H9 (cell line): ENCODE data around the gene GPR25. TPM values are rescaled to one million over a fixed set of nuclear protein-coding genes. Genes with fewer than 3 reads are reported as not detected.

Experiments used
- DNase-seq: peaks from one replicate; pipeline ENCODE4 v3.0.0-alpha.2; 2017
- H2AFZ ChIP-seq: one replicate; pipeline ENCODE4 v1.6.1; 2013; ENCODE audit warnings: mild to moderate bottlenecking, low read length, control low read depth, moderate library complexity
- H2AK5ac ChIP-seq: 2 replicates; pipeline ENCODE4 v1.6.1; 2013; ENCODE audit warnings: low read length, control low read depth, mixed read lengths; ENCODE audit not compliant: insufficient read length
- H2BK120ac ChIP-seq: one replicate; pipeline ENCODE4 v1.6.1; 2013; ENCODE audit warnings: low read depth, mild to moderate bottlenecking, low read length, control low read depth, inconsistent platforms; ENCODE audit not compliant: poor library complexity, severe bottlenecking
- H2BK12ac ChIP-seq: 2 replicates; pipeline ENCODE4 v1.6.1; 2013; ENCODE audit warnings: low read length, control low read depth, mixed read lengths, low read depth; ENCODE audit not compliant: insufficient read length
- H2BK15ac ChIP-seq: 2 replicates; pipeline ENCODE4 v1.6.1; 2013; ENCODE audit warnings: low read depth, low read length, control low read depth
- H2BK20ac ChIP-seq: one replicate; pipeline ENCODE4 v1.6.1; 2013; ENCODE audit warnings: low read depth, mild to moderate bottlenecking, low read length, control low read depth, inconsistent platforms; ENCODE audit not compliant: poor library complexity, severe bottlenecking
- H2BK5ac ChIP-seq: 2 replicates; pipeline ENCODE4 v1.6.1; 2013; ENCODE audit warnings: low read length, control low read depth, mixed read lengths; ENCODE audit not compliant: insufficient read length
- H3K14ac ChIP-seq: 2 replicates; pipeline ENCODE4 v1.6.1; 2013; ENCODE audit warnings: low read length, control low read depth; ENCODE audit not compliant: insufficient read depth
- H3K18ac ChIP-seq: 2 replicates; pipeline ENCODE4 v1.6.1; 2013; ENCODE audit warnings: low read depth, mild to moderate bottlenecking, mixed read lengths, low read length, control low read depth; ENCODE audit not compliant: insufficient read length
- H3K23ac ChIP-seq: 2 replicates; pipeline ENCODE4 v1.6.1; 2013; ENCODE audit warnings: low read length, control low read depth, mixed read lengths, low read depth; ENCODE audit not compliant: insufficient read length
- H3K23me2 ChIP-seq: 2 replicates; pipeline ENCODE4 v1.6.1; 2013; ENCODE audit warnings: low read depth, mild to moderate bottlenecking, mixed read lengths, low read length, control low read depth; ENCODE audit not compliant: insufficient read length, poor library complexity, severe bottlenecking
- H3K27ac ChIP-seq: 2 replicates; pipeline ENCODE4 v1.5.1; 2013; ENCODE audit warnings: low read length, control low read depth, mixed read lengths, low read depth; ENCODE audit not compliant: insufficient read length
- H3K27me3 ChIP-seq: 2 replicates; pipeline ENCODE4 v1.6.1; 2013; ENCODE audit warnings: low read length, control low read depth, inconsistent platforms; ENCODE audit not compliant: insufficient read depth
- H3K4ac ChIP-seq: 2 replicates; pipeline ENCODE4 v1.6.1; 2013; ENCODE audit warnings: low read depth, mild to moderate bottlenecking, control low read depth, inconsistent platforms, low read length, moderate library complexity
- H3K4me1 ChIP-seq: 2 replicates; pipeline ENCODE4 v1.6.1; 2013; ENCODE audit warnings: low read length, control low read depth, inconsistent platforms; ENCODE audit not compliant: insufficient read depth
- H3K4me2 ChIP-seq: 2 replicates; pipeline ENCODE4 v1.6.1; 2013; ENCODE audit warnings: low read length, control low read depth, mixed read lengths; ENCODE audit not compliant: insufficient read length, insufficient read depth
- H3K56ac ChIP-seq: 2 replicates; pipeline ENCODE4 v1.6.1; 2013; ENCODE audit warnings: low read depth, mild to moderate bottlenecking, mixed read lengths, low read length, control low read depth; ENCODE audit not compliant: insufficient read length
- H3K79me1 ChIP-seq: 2 replicates; pipeline ENCODE4 v1.6.1; 2013; ENCODE audit warnings: low read depth, mild to moderate bottlenecking, moderate library complexity, low read length, control low read depth, inconsistent platforms; ENCODE audit not compliant: insufficient read depth, poor library complexity, severe bottlenecking
- H3K79me2 ChIP-seq: 2 replicates; pipeline ENCODE4 v1.6.1; 2013; ENCODE audit warnings: low read length, control low read depth, inconsistent platforms; ENCODE audit not compliant: insufficient read depth
- H3K9ac ChIP-seq: 2 replicates; pipeline ENCODE4 v1.6.1; 2013; ENCODE audit warnings: low read length, control low read depth, mixed read lengths; ENCODE audit not compliant: insufficient read length; ENCODE audit errors: extremely low read depth
- H3K9me3 ChIP-seq: one replicate; pipeline ENCODE4 v1.6.1; 2013; ENCODE audit warnings: low read depth, low read length, inconsistent platforms; ENCODE audit not compliant: control insufficient read depth
- H3T11ph ChIP-seq: one replicate; pipeline ENCODE4 v1.6.1; 2013; ENCODE audit warnings: mild to moderate bottlenecking, low read length, control low read depth, inconsistent platforms
- H4K20me1 ChIP-seq: one replicate; pipeline ENCODE4 v1.6.1; 2013; ENCODE audit not compliant: control insufficient read depth, insufficient read length, insufficient read depth
- H4K5ac ChIP-seq: 2 replicates; pipeline ENCODE4 v1.6.1; 2013; ENCODE audit warnings: low read depth, mild to moderate bottlenecking, mixed read lengths, low read length, control low read depth; ENCODE audit not compliant: insufficient read length
- H4K8ac ChIP-seq: replicated peaks from 2 replicates; pipeline ENCODE4 v1.6.1; 2013; ENCODE audit warnings: low read length, control low read depth, mixed read lengths, low read depth; ENCODE audit not compliant: insufficient read length
- H4K91ac ChIP-seq: 2 replicates; pipeline ENCODE4 v1.6.1; 2013; ENCODE audit warnings: low read depth, mild to moderate bottlenecking, moderate library complexity, mixed read lengths, low read length, control low read depth; ENCODE audit not compliant: insufficient read length
- H3K27ac Mint-ChIP-seq, 3 experiments: 2 replicates in 2 of 3; 3 replicates in 1 of 3; pipeline ENCODE4 v1.8.0; 2020 to 2021; ENCODE audit warnings: mixed read lengths in 3 of 3, mild to moderate bottlenecking in 1 of 3, moderate library complexity in 1 of 3
- H3K27me3 Mint-ChIP-seq: 2 replicates; pipeline ENCODE4 v1.8.0; 2021; ENCODE audit warnings: low read depth, mild to moderate bottlenecking, moderate library complexity, mixed read lengths
- H3K36me3 Mint-ChIP-seq, 3 experiments: 2 replicates in 2 of 3; 3 replicates in 1 of 3; pipeline ENCODE4 v1.8.0; 2020 to 2021; ENCODE audit warnings: low read depth in 3 of 3, mixed read lengths in 3 of 3; ENCODE audit not compliant: insufficient read depth in 1 of 3
- H3K4me1 Mint-ChIP-seq, 2 experiments: 2 replicates each; pipeline ENCODE4 v1.8.0; 2020; ENCODE audit warnings: mixed read lengths in 2 of 2
- H3K4me3 Mint-ChIP-seq, 2 experiments: 2 replicates in 1 of 2; 3 replicates in 1 of 2; pipeline ENCODE4 v1.8.0; 2020 to 2021; ENCODE audit warnings: mild to moderate bottlenecking in 2 of 2, mixed read lengths in 2 of 2, moderate library complexity in 1 of 2
- H3K9me3 Mint-ChIP-seq, 2 experiments: 2 replicates in 1 of 2; 3 replicates in 1 of 2; pipeline ENCODE4 v1.8.0; 2020; ENCODE audit warnings: mild to moderate bottlenecking in 2 of 2, mixed read lengths in 2 of 2, moderate library complexity in 1 of 2
- CTCF ChIP-seq: fragments of 200-600 bp; sonication (generic); conservative IDR thresholded peaks from 3 replicates; pipeline ENCODE4 v1.8.0; 2021; ENCODE audit warnings: antibody characterized with exemption, mild to moderate bottlenecking
- WGBS: extraction: QIAGEN DNeasy Blood & Tissue Kit; methylation state at CpG from one replicate; pipeline ENCODE4 v1.1.7; 2013; ENCODE audit warnings: missing lambda C conversion rate, low lambda C conversion rate, mixed read lengths; ENCODE audit not compliant: insufficient read length; ENCODE audit errors: extremely low coverage; 5-methylcytosine and 5-hydroxymethylcytosine counted together
- total RNA-seq: library from RNA; stranded (reverse); gene quantifications from 2 replicates; pipeline ENCODE4 v1.2.1, GENCODE V29; 2021

The GPR25 gene
- total RNA-seq, 1 experiment from 2014 or later: not detected

- Mint-ChIP-seq H3K4me1 (no peaks in the 10 kb centered on the region), H3K36me3 (peaks cover 32 to 70% (median 55%) of the 10 kb centered on the region in 3 experiments; a peak in 6 of 7 replicates), H3K27ac (no peak overlapping the region), H3K27me3 (no peaks in the 10 kb centered on the region), H3K9me3 (no peaks in the 10 kb centered on the region), H3K4me3 (no peak overlapping the region)
- no peaks in the 10 kb centered on the region for H3K27me3 ChIP-seq
- H2BK12ac ChIP-seq: no peak overlapping the region
- no peaks in the 10 kb centered on the region for H3K4me1 ChIP-seq
- H3K27ac ChIP-seq: no peak overlapping the region
- H3K4ac ChIP-seq: no peak overlapping the region
- WGBS: no CpG with 5 or more reads among the region's 4 CpGs
- no peaks in the 10 kb centered on the region for H4K20me1 ChIP-seq
- no peak overlapping the region for H3K18ac ChIP-seq
- no peaks in the 10 kb centered on the region for H3K23me2 ChIP-seq
- H4K91ac ChIP-seq: no peak overlapping the region
- H2BK15ac ChIP-seq: no peak overlapping the region
- H3K14ac ChIP-seq: no peak overlapping the region
- H2AK5ac ChIP-seq: no peak overlapping the region
- DNase-seq: no peak
- no peak overlapping the region for H3K56ac ChIP-seq
- no peak overlapping the region for H3T11ph ChIP-seq
- H3K79me2 ChIP-seq: no peaks in the 10 kb centered on the region
- H2AFZ ChIP-seq: no peak overlapping the region
- H3K4me2 ChIP-seq: no peak overlapping the region
- H2BK20ac ChIP-seq: no peak overlapping the region
- no peak overlapping the region for H3K9ac ChIP-seq
- H4K5ac ChIP-seq: no peak overlapping the region
- TF ChIP-seq CTCF: no peak
- no peak overlapping the region for H2BK5ac ChIP-seq
- no peaks in the 10 kb centered on the region for H3K79me1 ChIP-seq
- H2BK120ac ChIP-seq: no peak overlapping the region
- H3K23ac ChIP-seq: no peak overlapping the region
- H3K9me3 ChIP-seq: no peaks in the 10 kb centered on the region
- no peak overlapping the region for H4K8ac ChIP-seq
Measured at GRCh38 chr1:200905411-200906052, 32.8 kb downstream of the GPR25 start.
